HepG2 (cell line): ENCODE results near the gene ANKRD34C. TPM values are rescaled to one million over a fixed set of nuclear protein-coding genes. Genes with fewer than 3 reads are reported as not detected.

Experiments used
- ATAC-seq: fragments of 200-7000 bp; cut with Tn5 transposase; 3 replicates; pipeline ENCODE4 v1.9.1; 2020; ENCODE audit warnings: mild to moderate bottlenecking, moderate library complexity
- BruUV-seq: library from RNA; stranded (reverse); fragments of 400-500 nt; replicated peaks from 2 replicates; lab custom pipeline; 2021; lab: Mats Ljungman, UMichigan
- CTCF ChIA-PET: fragments of 300-600 bp; formaldehyde crosslinking; extraction: SDS; loops from one replicate; lab custom pipeline; 2021; ENCODE audit warnings: low total read pairs, inconsistent platforms, low intra/inter-chr PET ratio; lab: Yijun Ruan, JAX
- POLR2A ChIA-PET: fragments of 350-600 bp; sonication (Branson Sonifier 250); formaldehyde crosslinking; loops from one replicate; lab custom pipeline; 2020; ENCODE audit warnings: antibody characterized with exemption, inconsistent platforms; lab: Yijun Ruan, JAX
- DNase-seq: peaks from one replicate; pipeline ENCODE4 v3.0.0-alpha.2; 2015; ENCODE audit warnings: low spot score
- FAIRE-seq: peaks from 3 replicates; lab custom pipeline; 2011; peaks lifted over from hg19 to GRCh38; lab: Jason Lieb, UNC
- H2AFZ ChIP-seq: one replicate; pipeline ENCODE4 v1.6.1; 2011; ENCODE audit warnings: low read length, inconsistent platforms
- H3K27ac ChIP-seq: fragments of 300-600 bp; 3 replicates; pipeline ENCODE4 v1.8.0; 2011; ENCODE audit warnings: mixed run types, mild to moderate bottlenecking, mixed read lengths, low read length, inconsistent platforms; ENCODE audit not compliant: insufficient read depth; ENCODE audit errors: extremely low read length
- H3K27me3 ChIP-seq, 2 experiments: fragments of 200-600 bp in 1 of 2; 2 replicates in 1 of 2; 3 replicates in 1 of 2; pipeline versions ENCODE4 v1.6.0 to v1.8.0; 2011; ENCODE audit warnings: low read length in 2 of 2, mild to moderate bottlenecking in 2 of 2, moderate library complexity in 2 of 2, inconsistent platforms in 1 of 2; ENCODE audit not compliant: insufficient read depth in 2 of 2, control insufficient read depth in 1 of 2
- H3K36me3 ChIP-seq, 2 experiments: fragments of 200-600 bp in 1 of 2; replicated peaks in 1 of 2; 2 replicates in 1 of 2; 3 replicates in 1 of 2; pipeline versions ENCODE4 v1.5.1 to v1.8.0; 2011; ENCODE audit warnings: low read length in 2 of 2, inconsistent platforms in 1 of 2; ENCODE audit not compliant: insufficient read depth in 2 of 2, control insufficient read depth in 1 of 2
- H3K4me1 ChIP-seq: 2 replicates; pipeline ENCODE4 v1.5.1; 2012; ENCODE audit warnings: low read length, inconsistent platforms; ENCODE audit not compliant: insufficient read depth
- H3K4me2 ChIP-seq: 2 replicates; pipeline ENCODE4 v1.6.0; 2011; ENCODE audit warnings: low read depth, low read length, inconsistent platforms
- H3K4me3 ChIP-seq, 3 experiments: fragments of 200-600 bp in 1 of 3; sonication (generic), shearing (Covaris generic) in 1 of 3; replicated peaks in 1 of 3; 2 replicates each; pipeline ENCODE4 v1.5.1; 2011 to 2016; ENCODE audit warnings: low read length in 3 of 3, inconsistent platforms in 2 of 3, low read depth in 2 of 3, mild to moderate bottlenecking in 2 of 3, control low read depth in 1 of 3, mixed read lengths in 1 of 3; ENCODE audit not compliant: insufficient read depth in 1 of 3
- H3K79me2 ChIP-seq: one replicate; pipeline ENCODE4 v1.6.1; 2011; ENCODE audit warnings: low read length, inconsistent platforms; ENCODE audit not compliant: insufficient read depth
- H3K9ac ChIP-seq: 2 replicates; pipeline ENCODE4 v1.6.0; 2011; ENCODE audit warnings: mild to moderate bottlenecking, low read depth, low read length, inconsistent platforms; ENCODE audit not compliant: insufficient read depth
- H3K9me3 ChIP-seq: 2 replicates; pipeline ENCODE4 v1.5.1; 2012; ENCODE audit warnings: mild to moderate bottlenecking, low read length
- H4K20me1 ChIP-seq: 2 replicates; pipeline ENCODE4 v1.6.0; 2011; ENCODE audit warnings: inconsistent platforms, mild to moderate bottlenecking, low read length, moderate library complexity; ENCODE audit not compliant: insufficient read depth
- EZH2 ChIP-seq: conservative IDR thresholded peaks from 2 replicates; pipeline ENCODE4 v1.6.1; 2012; ENCODE audit warnings: mild to moderate bottlenecking, low read depth, low read length, moderate library complexity
- HNRNPUL1 ChIP-seq: fragments of 200-400 bp; formaldehyde crosslinking; IDR thresholded peaks from 2 replicates; pipeline ENCODE4 v1.6.1; 2017; ENCODE audit warnings: low read depth, mild to moderate bottlenecking, low read length, moderate library complexity
- ZNF121 ChIP-seq: sonication (generic); formaldehyde crosslinking; IDR thresholded peaks from 2 replicates; pipeline ENCODE4 v1.5.0; 2020; ENCODE audit warnings: mild to moderate bottlenecking, missing genetic modification reagents
- ZNF460 ChIP-seq: sonication (generic); formaldehyde crosslinking; IDR thresholded peaks from 2 replicates; pipeline ENCODE4 v1.5.1; 2020; ENCODE audit warnings: missing genetic modification reagents, mild to moderate bottlenecking, borderline replicate concordance
- ZNF770 ChIP-seq: sonication (generic); formaldehyde crosslinking; IDR thresholded peaks from 2 replicates; pipeline ENCODE4 v1.5.0; 2020; ENCODE audit warnings: mild to moderate bottlenecking, missing genetic modification reagents
- ZXDC ChIP-seq: sonication (generic); formaldehyde crosslinking; IDR thresholded peaks from 2 replicates; pipeline ENCODE4 v1.5.0; 2020; ENCODE audit warnings: mild to moderate bottlenecking, missing genetic modification reagents
- WGBS: methylation state at CpG from one replicate; pipeline ENCODE4 v1.1.6; 2017; ENCODE audit warnings: low lambda C conversion rate; 5-methylcytosine and 5-hydroxymethylcytosine counted together
- in situ Hi-C: cut with HindIII; loops from 2 replicates; pipeline ENCODE4 v1.10.0; 2017; ENCODE audit warnings: low pct_unique_long_range_greater_than_20kb; ENCODE audit not compliant: extremely low pct_ligation_motif_present
- intact Hi-C: fragments of 100-400 bp; cut with micrococcal nuclease; formaldehyde crosslinking; loops from one replicate; pipeline ENCODE4 v1.10.0; 2022; ENCODE audit not compliant: unreplicated experiment
- polyA plus RNA-seq, 8 experiments: library from polyadenylated mRNA; depleted of rRNA in 3 of 8; stranded (reverse) in 7 of 8; unstranded in 1 of 8; fragments of >200 nt; fragmentation: Illumina TruSeq in 4 of 8; extraction: Trizol in 4 of 8; gene quantifications; 2 replicates each; pipeline versions ENCODE4 v1.2.1 to v1.2.3, GENCODE V29; 2011 to 2016; ENCODE audit warnings: low read depth in 4 of 8, missing spikeins in 1 of 8, mixed read lengths in 1 of 8; ENCODE audit not compliant: insufficient read depth in 1 of 8
- total RNA-seq, 5 experiments: library from RNA; depleted of rRNA; stranded (reverse); fragments of >200 nt; fragmentation: Illumina TruSeq; extraction: Trizol; gene quantifications; 2 replicates each; pipeline ENCODE4 v1.2.3, GENCODE V29; 2016; ENCODE audit warnings: low read depth in 1 of 5

The ANKRD34C gene
- total and polyA plus RNA-seq, 2 of the 13 experiments (the other 11 are each of a cell fraction or from before 2014, with no cell fraction given) = not detected

GRCh38 chr15:79299126-79299840 lies 16.8 kb downstream of the ANKRD34C start (continued):
- TF ChIP-seq ZNF770 (CRISPR knock-in tag) (no peak), ZNF460 (no peak), ZXDC (CRISPR knock-in tag) (no peak)

GRCh38 chr15:79299841-79300235 lies 17.3 kb downstream of the ANKRD34C start:
- Histone ChIP-seq H2AFZ (no peak overlapping the region), H3K9ac (no peak overlapping the region), H3K27ac (no peak overlapping the region), H3K4me2 (no peak overlapping the region), H3K36me3 (no peaks in the 10 kb centered on the region), H3K4me3 (no peak overlapping the region), H3K79me2 (no peaks in the 10 kb centered on the region), H3K27me3 (peaks cover 0 to 7% of the 10 kb centered on the region in 2 experiments; a peak in 2 of 5 replicates), H4K20me1 (no peaks in the 10 kb centered on the region), H3K9me3 (no peaks in the 10 kb centered on the region), H3K4me1 (no peaks in the 10 kb centered on the region)
- intact Hi-C loops = no loop called here
- FAIRE-seq (no peak), DNase-seq (no peak), ATAC-seq (no peak)
- TF ChIP-seq EZH2 (no peak), ZNF121 (CRISPR knock-in tag) (no peak), HNRNPUL1 (no peak)
- no TSS peak for BruUV-seq
- 0% methylated on average over 1 of the region's 1 CpG for WGBS
- ChIA-PET CTCF (no interaction called here), POLR2A (no interaction called here)
- in situ Hi-C loops = no loop called here
